Endodermal cell (in vitro differentiated cells): ENCODE measurements around the gene DPP6. TPM values are rescaled to one million over a fixed set of nuclear protein-coding genes. Genes with fewer than 3 reads are reported as not detected.

Source experiments
- DNase-seq: peaks from one replicate; pipeline ENCODE4 v3.0.0-alpha.2; 2017
- H3K27ac ChIP-seq: 2 replicates; pipeline ENCODE4 v1.5.1; 2013; ENCODE audit warnings: mild to moderate bottlenecking, low read depth, low read length, moderate library complexity
- H3K27me3 ChIP-seq: 2 replicates; pipeline ENCODE4 v1.6.1; 2013; ENCODE audit warnings: mild to moderate bottlenecking, low read length, moderate library complexity; ENCODE audit not compliant: insufficient read depth, control insufficient read depth, poor library complexity, severe bottlenecking
- H3K36me3 ChIP-seq: 2 replicates; pipeline ENCODE4 v1.7.0; 2013; ENCODE audit warnings: mild to moderate bottlenecking, low read length, moderate library complexity; ENCODE audit not compliant: control insufficient read depth, insufficient read depth
- H3K4me1 ChIP-seq: one replicate; pipeline ENCODE4 v1.7.0; 2013; ENCODE audit warnings: low read length; ENCODE audit not compliant: control insufficient read depth, insufficient read depth
- H3K4me3 ChIP-seq: 2 replicates; pipeline ENCODE4 v1.5.1; 2013; ENCODE audit warnings: mild to moderate bottlenecking, low read length, moderate library complexity
- H3K9ac ChIP-seq: 2 replicates; pipeline ENCODE4 v1.6.1; 2013; ENCODE audit warnings: mild to moderate bottlenecking, low read length, moderate library complexity; ENCODE audit not compliant: poor library complexity, severe bottlenecking; ENCODE audit errors: extremely low read depth
- H3K9me3 ChIP-seq: 2 replicates; pipeline ENCODE4 v1.6.1; 2013; ENCODE audit warnings: mild to moderate bottlenecking, low read length, moderate library complexity; ENCODE audit not compliant: control insufficient read depth
- H3K27ac Mint-ChIP-seq: 2 replicates; pipeline ENCODE4 v1.8.0; 2020; ENCODE audit warnings: mixed read lengths
- H3K27me3 Mint-ChIP-seq: 2 replicates; pipeline ENCODE4 v1.8.0; 2021; ENCODE audit warnings: mild to moderate bottlenecking, mixed read lengths; ENCODE audit not compliant: insufficient read depth
- H3K36me3 Mint-ChIP-seq: 2 replicates; pipeline ENCODE4 v1.8.0; 2020; ENCODE audit warnings: low read depth, mixed read lengths
- H3K4me1 Mint-ChIP-seq: 2 replicates; pipeline ENCODE4 v1.8.0; 2020; ENCODE audit warnings: mixed read lengths
- H3K4me3 Mint-ChIP-seq: 2 replicates; pipeline ENCODE4 v1.8.0; 2020; ENCODE audit warnings: mild to moderate bottlenecking, moderate library complexity, mixed read lengths
- H3K9me3 Mint-ChIP-seq: 2 replicates; pipeline ENCODE4 v1.8.0; 2020; ENCODE audit warnings: mild to moderate bottlenecking, mixed read lengths
- WGBS, 2 experiments: methylation state at CpG; one replicate each; pipeline versions ENCODE4 v1.1.5 to v1.1.7; 2013; ENCODE audit warnings: missing lambda C conversion rate in 2 of 2, mixed read lengths in 1 of 2; ENCODE audit not compliant: insufficient coverage in 1 of 2, insufficient read length in 1 of 2; 5-methylcytosine and 5-hydroxymethylcytosine counted together
- total RNA-seq, 2 donors: library from RNA; stranded (reverse); fragmentation: NEBNext Ultra II Directional in 1 of 2; extraction: Animal tissue kit (Norgen Biotek cat#: 25700) in 1 of 2; gene quantifications; 2 replicates in 1 of 2; 3 replicates in 1 of 2; pipeline ENCODE4 v1.2.1, GENCODE V29; 2021
- TF ChIP-seq, protein P1 (sequence below): fragments of 200-600 bp; sonication (generic); conservative IDR thresholded peaks from 2 replicates; pipeline ENCODE4 v1.5.0; 2021; ENCODE audit warnings: antibody characterized with exemption, mild to moderate bottlenecking

Gene DPP6
- total RNA-seq, 2 donors from 2014 or later = 1.7 to 3.0 TPM

DNA sequence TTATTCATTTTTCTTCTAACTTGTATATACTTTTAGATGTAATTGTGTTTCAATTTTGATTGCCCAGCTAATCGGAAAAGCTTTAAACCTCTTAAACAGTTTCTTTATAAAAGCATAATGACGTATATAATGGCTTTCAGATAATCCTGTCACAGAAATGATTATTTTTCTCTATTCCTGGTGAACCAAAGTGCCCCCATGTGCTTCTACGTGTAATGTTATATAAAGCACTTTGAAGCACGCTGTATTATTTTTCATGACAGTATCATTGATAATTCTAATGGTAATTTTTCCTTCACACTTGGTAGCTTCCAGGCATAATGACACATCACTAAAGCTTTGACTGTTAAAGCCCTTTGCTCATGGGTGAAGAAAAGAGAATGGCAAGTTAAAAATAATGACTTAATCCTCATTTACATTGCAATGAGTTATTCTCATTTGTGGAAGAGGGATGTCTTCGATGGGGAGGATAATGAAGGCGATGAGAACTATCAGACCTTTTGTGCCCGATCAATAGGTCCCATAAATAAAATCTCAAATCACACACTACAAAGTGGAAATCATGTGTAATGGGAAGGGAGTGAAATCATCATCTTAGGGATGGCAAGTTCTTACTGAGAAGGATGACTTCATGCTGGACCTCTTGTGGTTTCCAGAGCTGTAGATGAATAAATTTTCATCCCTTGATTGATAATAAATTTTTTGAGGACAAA is 460.1 kb downstream of the DPP6 start:
- no peak overlapping the region for H3K9ac ChIP-seq
- WGBS, 2 experiments = 77 to 90% methylated on average over 2 to 4 of the region's 7 CpGs

DNA sequence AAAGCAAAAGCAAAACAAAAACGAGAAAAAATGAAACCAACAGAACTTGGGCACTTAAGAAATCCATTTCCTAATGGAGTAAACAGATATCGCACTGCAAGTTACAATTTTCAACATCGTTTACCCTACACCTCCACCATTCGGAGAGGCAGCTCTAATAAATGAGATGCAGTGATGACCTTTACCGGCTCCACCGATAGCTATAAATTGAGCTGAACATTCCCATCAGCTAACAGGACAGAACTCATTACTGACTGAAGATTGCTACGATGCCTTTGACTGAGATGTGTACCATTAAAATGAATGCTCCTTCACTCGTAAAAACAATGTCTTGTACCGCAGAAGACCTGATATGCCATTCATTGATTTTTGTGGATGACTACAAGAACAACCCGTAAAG is 465.6 kb downstream of the DPP6 start:
- Mint-ChIP-seq H3K36me3 (no peaks in the 10 kb centered on the region), H3K9me3 (no peaks in the 10 kb centered on the region), H3K4me1 (no peaks in the 10 kb centered on the region), H3K27ac (no peak overlapping the region), H3K27me3 (no peaks in the 10 kb centered on the region), H3K4me3 (no peak overlapping the region)
- Histone ChIP-seq H3K9ac (no peak overlapping the region), H3K4me1 (no peaks in the 10 kb centered on the region), H3K27me3 (no peaks in the 10 kb centered on the region), H3K27ac (no peak overlapping the region), H3K4me3 (no peak overlapping the region), H3K36me3 (no peaks in the 10 kb centered on the region), H3K9me3 (no peaks in the 10 kb centered on the region)
- DNase-seq = no peak
- TF ChIP-seq, protein P1, sequence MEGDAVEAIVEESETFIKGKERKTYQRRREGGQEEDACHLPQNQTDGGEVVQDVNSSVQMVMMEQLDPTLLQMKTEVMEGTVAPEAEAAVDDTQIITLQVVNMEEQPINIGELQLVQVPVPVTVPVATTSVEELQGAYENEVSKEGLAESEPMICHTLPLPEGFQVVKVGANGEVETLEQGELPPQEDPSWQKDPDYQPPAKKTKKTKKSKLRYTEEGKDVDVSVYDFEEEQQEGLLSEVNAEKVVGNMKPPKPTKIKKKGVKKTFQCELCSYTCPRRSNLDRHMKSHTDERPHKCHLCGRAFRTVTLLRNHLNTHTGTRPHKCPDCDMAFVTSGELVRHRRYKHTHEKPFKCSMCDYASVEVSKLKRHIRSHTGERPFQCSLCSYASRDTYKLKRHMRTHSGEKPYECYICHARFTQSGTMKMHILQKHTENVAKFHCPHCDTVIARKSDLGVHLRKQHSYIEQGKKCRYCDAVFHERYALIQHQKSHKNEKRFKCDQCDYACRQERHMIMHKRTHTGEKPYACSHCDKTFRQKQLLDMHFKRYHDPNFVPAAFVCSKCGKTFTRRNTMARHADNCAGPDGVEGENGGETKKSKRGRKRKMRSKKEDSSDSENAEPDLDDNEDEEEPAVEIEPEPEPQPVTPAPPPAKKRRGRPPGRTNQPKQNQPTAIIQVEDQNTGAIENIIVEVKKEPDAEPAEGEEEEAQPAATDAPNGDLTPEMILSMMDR = no peak
- WGBS, 2 experiments = 94 to 96% methylated on average over 9 to 10 of the region's 10 CpGs

More for the DNA sequence above, 460.1 kb downstream of the DPP6 start:
- H3K4me1 ChIP-seq = no peaks in the 10 kb centered on the region
- Mint-ChIP-seq H3K4me3 (no peak overlapping the region), H3K4me1 (no peaks in the 10 kb centered on the region), H3K9me3 (peaks cover 4% of the 10 kb centered on the region), H3K36me3 (no peaks in the 10 kb centered on the region), H3K27ac (no peak overlapping the region), H3K27me3 (no peaks in the 10 kb centered on the region)
- no peaks in the 10 kb centered on the region for H3K27me3 ChIP-seq
- TF ChIP-seq, protein P1 = no peak
- H3K36me3 ChIP-seq = no peaks in the 10 kb centered on the region
- no peak for DNase-seq
- no peak overlapping the region for H3K27ac ChIP-seq
- no peaks in the 10 kb centered on the region for H3K9me3 ChIP-seq
- no peak overlapping the region for H3K4me3 ChIP-seq

DNA sequence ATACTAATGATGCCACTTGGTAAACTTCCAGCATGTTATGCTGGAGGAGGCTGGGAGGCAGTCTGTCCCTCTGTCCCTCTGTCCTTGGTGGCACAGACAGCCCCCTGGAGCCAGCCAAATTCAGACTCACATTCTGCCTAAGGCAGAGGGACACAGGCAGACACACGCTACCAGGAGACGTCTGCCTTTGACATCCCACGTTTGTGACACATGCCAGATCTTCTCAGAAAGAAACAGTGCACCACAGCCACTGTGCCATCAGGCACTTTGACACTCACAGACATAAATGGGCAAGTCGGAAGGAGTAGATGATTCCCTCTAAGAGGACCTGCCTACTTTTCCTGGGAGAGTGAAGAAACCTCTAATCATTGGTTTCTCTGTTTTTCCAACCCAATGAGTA is 467.0 kb downstream of the DPP6 start:
- Histone ChIP-seq H3K4me3 (no peak overlapping the region), H3K27me3 (no peaks in the 10 kb centered on the region), H3K4me1 (no peaks in the 10 kb centered on the region), H3K9ac (no peak overlapping the region), H3K27ac (no peak overlapping the region), H3K36me3 (no peaks in the 10 kb centered on the region), H3K9me3 (no peaks in the 10 kb centered on the region)
- DNase-seq = no peak
- H3K9me3 Mint-ChIP-seq = no peaks in the 10 kb centered on the region
- no peak overlapping the region for H3K27ac Mint-ChIP-seq
- no peaks in the 10 kb centered on the region for H3K36me3 Mint-ChIP-seq
- no peaks in the 10 kb centered on the region for H3K27me3 Mint-ChIP-seq
- WGBS, 2 experiments = 92 to 93% methylated on average over 4 of the region's 4 CpGs
- H3K4me3 Mint-ChIP-seq = no peak overlapping the region
- H3K4me1 Mint-ChIP-seq = no peaks in the 10 kb centered on the region
- TF ChIP-seq, protein P1 = no peak
